ENCODE measurements around the gene MKRN2OS.

- TF ChIP-seq POLR2A (IDR thresholded peaks at IDR 0.05), result no peak
- no peak for TF ChIP-seq CTCF (IDR thresholded peaks at IDR 0.05)
Observed at GRCh38 chr3:12559520-12559919, 14.2 kb upstream of the MKRN2OS start.
